Stimulated activated CD4-positive, alpha-beta T cell treated with anti-CD3 and anti-CD28 coated beads, Interleukin-2, amount 100 ng/mL, for 4 hours (primary cell): Measurements from ENCODE around the gene APBA2.

ENCODE experiments used
- DNase-seq: peaks from one replicate; pipeline ENCODE4 v3.0.0-alpha.2; 2020; ENCODE audit warnings: low read depth

The APBA2 gene

DNA sequence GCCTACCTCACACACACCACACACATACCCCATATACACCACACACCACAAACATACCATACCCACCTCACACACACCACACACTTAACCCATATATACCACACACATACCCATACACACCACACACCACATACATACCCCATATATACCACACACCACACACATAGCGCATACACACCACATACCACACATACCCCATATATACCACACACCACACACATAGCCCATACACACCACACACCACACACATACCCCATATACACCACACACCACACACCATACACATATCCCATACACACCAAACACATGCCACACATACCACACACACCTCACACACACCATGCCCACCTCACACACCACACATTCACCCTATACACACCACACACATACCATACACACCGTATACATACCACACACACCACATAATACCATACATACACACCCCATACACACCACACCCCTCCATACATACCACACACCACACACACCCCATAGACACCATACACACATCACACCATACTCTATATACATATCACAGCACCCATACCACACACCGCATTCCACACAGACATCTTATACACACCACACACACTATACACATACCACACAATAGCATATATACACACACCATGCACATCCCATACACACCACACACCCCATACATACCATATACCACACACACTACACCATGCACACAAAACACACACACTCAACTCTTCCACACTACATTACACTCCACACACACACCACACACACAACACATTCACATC lies 29.5 kb downstream of the APBA2 start:
- no peak for DNase-seq

DNA sequence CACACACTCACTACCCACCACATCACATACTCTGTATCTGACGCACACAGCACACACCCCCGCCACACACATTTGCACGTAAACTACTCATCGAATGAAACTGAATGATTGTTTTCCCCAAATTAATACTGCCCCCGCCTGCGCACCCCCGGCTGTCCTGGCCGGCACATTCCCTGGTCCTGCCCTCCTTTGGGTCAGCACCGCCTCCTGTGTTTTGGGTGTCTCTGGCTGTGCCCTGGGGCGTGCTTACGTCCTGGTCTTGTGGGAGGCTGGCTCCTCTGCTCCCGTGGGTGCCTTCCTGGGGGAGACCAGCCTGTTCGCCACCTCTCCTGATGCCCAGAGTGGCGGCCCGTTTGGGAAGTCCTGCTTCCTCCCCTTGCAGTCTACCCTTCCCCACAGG lies 30.2 kb downstream of the APBA2 start:
- no peak for DNase-seq

DNA sequence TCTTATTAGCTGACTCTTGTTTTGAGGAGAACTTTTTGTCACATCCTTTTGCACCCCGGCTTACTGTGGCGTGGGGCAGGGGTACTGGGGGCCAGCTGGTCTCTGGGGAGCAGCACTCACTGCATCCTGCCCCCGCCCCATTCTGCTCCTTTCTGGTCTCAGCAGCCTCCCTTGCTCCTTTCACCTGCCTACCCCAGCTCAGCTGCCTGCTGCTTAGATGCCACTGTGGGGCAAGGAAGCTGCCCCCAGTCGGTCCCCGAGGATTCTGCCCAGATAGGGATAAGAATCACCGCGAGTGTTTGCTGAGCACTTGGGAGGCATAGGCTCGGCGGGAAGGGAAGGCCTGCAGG lies 32.0 kb downstream of the APBA2 start:
- no peak for DNase-seq

DNA sequence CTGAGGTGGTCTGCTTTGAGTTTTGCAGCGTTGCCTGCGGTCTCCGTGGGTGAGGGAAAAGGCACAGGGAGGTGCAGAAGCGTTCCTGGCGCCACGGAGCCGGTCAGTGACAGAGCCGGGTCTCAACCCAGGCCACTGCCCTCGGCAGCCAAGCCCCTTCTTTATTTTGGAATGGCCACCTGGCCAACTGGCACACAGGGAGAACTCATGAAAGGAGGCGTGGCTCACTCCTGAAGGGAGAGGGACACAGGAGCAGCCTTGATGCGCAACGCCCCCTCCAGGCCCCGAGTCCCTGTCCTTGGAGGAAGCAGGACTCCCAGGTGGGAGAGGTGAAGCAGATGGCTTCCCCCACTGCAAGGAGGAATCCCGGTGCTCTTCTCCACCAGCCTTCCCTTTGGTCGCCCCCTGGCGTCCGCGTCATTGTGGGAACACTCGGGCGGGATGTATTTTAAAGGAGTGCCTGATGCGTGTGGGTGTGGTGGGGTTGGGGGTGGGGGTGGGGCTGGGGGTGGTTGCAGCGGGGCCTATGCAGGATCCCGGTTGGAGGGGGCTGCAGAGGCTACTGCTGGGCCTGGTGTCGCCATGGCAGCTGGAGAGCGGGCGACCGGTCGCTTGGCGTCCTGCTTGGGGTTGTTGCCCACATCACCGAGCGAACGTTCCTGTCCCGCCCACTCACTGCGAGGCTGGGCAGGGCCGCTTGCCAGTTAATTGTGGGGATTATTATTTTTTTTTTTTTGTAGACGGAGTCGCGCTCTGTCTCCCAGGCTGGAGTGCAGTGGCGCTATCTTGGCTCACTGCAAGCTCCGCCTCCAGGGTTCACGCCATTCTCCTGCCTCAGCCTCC lies 32.6 kb downstream of the APBA2 start:
- no peak for DNase-seq

DNA sequence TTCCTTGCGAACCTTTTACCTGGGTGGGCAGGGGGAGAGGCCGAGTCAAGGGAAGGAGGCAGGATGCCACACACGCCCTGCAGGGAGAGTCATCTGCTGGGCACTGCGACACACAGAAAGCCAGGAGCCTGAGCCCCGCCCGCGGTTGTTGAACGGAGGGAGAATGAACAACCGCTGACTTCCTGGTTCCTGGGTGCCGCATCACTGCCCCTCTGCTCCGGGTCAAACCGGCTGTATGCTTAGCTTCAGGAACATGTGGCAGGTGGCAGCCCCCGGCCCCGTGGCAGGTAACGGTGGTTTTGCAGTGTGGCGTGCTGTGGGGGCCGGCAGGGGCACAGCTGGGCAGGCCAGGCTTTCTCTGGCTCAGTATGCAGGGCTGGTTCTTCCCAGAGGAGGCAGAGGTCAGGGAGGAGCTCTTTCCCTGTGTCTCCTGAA lies 33.4 kb downstream of the APBA2 start:
- DNase-seq: no peak

DNA sequence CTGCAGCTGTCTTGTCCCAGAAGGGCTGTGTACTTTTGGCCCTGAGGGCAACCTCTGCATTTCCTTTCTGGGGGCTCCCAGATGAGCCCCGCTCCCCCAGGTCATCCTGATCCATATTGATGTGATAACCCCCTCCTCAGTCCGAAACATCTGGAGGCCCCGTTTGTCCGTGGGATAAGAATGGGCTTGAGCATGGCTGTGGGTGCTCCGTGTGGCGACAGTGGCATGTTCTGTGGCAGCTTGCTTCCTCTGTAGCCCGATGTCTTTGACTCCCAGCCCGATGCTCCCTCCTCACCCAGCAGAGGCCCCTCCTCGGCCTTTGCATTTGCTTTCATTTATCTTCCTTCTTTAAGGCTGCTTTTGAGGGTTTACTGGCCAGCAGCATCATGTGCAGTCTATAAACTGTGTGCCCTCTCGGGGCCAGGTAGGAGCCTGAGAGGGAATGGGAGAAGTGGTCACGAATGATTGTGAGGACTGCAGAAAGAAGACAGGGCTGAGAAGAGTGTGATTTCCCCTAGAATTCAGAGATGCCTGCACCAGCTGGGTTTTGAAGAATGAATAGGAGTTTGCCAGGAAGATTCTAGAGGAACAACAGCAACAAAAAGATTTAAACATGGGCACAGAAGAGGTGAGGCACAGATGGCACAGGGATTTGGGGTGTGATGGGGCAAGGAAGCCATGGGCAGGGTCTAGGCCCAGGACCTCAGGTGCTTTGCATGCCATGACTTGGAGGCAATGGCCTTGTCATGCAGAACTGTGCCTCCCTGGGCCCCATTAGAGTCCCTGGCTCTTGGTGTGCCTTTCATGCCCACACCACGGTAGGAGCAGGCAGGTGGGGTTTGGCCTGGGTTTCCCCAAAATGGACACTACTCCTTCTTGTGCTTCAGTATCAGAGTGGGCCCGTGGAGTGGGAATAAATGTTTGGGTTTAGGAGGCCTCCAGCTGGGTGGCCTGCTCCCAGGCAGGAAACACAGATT lies 34.2 kb downstream of the APBA2 start:
- DNase-seq: no peak

DNA sequence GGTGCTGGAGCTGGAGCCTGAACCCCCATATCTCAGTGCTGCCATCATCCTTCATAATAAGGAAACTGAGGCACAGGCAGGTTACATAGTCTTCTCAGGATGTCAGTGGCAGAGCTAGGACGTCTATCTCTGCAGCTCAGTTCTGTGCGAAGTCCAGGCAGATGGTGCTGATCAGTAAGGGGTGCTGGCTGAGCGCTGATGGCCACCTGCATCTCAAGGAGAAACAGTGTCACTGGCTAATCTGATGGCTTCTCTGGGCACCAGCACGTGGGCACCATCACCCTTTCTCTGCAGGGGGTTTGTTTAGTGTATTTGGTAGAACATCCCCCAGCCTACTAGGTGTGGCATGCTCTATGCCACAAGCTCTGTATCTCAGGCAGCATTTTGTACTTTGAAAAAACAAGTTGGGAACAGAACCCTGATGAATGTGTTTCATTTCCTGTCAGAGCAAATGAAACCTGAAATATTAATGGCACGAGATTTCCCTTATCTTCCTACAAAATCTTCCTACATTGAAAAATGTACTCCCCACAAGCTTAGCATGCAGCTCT lies 35.1 kb downstream of the APBA2 start:
- DNase-seq: no peak

DNA sequence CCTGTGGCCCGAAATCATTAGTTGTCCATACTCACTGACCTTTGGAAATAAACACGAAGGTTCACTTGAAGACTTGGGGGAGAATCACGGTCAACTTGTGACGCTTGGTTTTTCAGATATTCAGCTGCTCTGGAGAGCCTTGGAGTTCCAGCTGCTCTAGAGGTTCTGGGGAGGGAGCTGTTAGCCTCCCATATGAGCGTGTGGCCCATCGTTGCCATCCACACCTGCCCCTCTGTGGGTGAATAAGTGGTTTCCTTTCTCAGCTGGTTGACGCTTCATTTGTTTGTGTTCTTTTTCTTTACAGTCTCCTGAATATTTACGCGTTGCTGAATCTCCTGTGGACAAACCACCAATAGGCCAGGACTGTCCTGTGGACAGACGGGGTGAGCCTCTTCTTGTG lies 35.6 kb downstream of the APBA2 start:
- no peak for DNase-seq

DNA sequence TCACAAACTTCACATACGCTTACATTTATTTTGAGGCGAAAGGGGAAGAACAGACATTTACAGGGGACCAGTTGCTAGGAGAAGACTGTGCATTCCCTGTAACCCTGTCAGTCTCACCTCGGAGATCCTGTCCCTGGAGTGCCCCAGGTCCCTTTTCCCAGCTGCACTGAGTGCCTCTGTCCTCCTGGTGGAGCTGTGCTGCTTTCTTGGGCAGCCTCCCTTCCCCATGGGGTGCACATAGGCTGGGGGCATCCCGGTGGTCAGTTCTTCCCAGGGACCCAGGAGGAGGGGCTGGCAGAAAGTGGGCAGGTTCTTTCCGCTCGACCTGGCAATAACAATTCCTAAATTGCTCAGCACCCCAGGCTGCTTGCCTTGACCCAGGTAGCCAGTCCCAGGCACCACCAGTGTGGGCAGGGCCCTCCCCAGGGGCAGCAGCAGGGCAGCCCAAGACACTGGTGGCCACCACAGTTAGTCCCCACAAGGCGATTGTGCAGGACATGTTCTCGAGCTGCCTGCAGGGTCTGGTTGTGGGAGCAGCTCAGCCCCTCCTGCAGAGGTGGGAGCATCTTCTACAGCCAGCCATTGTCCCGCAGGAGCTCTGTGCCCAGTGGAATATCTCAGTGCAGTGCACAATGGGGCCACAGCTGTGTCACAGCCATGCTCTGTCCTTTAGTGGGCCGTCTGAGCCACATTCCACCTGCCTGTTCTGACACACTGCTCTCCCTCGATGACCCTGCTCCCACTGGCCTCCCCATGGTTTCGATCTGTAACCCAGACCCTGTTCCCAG lies 36.3 kb downstream of the APBA2 start:
- no peak for DNase-seq

DNA sequence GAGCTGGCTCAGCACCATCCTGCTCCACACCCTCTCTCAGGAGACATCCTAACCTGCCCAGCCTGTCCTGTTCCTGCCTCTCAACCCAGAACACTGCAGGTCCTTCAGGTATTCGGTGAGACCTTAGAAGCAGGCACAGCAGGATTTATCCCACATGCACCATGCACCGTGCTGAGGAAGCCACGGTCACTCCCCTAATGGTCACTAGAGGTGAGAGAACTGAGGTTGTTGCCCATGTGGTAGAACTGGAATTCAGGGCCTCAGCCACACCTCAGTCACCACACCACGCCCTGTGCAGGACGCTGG lies 36.9 kb downstream of the APBA2 start:
- no peak for DNase-seq

DNA sequence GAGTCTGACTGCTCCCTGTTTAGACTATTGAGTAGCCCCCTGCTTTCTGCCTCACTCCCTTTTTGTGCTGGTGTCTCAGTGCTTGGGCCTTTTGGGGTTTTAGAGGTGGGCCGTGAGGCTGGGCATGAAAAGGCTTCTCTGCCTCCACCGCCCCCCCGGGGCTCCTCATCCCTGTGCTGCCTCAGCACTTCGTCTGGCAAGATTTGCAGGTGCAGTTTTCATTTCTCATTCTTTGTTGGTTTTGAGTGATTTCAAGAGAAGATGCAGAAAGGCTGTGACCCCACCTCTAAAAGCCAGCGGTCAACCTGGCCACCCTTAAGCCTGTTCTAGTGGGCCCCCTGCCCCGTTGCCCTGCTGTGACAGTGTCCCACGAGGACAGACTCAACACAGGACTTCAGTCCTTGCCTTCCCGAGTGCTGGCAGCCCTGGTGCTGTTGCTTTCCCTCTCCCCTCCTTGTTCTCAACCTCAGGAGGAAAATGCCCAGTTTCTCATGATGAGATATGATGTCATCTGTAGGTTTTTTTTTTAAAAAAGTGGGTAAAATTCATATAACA lies 38.0 kb downstream of the APBA2 start:
- DNase-seq: no peak

DNA sequence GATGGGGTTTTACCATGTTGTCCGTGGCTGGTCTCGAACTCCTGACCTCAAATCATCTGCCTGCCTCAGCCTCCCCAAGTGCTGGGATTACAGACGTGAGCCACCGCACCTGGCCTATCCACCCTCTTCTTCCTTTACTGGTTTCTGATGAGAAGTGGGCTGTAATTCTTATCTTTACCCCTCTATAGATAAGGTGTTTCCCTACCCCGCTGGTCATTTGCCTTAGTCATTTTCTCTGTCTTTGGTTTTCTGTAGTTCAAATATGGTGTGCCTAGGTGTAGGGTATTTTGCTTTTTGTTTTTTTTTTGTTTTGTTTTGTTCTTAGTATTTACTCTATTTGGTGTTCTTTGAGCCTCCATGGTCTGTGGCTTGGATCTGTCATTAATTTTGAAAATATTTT lies 41.3 kb downstream of the APBA2 start:
- no peak for DNase-seq

DNA sequence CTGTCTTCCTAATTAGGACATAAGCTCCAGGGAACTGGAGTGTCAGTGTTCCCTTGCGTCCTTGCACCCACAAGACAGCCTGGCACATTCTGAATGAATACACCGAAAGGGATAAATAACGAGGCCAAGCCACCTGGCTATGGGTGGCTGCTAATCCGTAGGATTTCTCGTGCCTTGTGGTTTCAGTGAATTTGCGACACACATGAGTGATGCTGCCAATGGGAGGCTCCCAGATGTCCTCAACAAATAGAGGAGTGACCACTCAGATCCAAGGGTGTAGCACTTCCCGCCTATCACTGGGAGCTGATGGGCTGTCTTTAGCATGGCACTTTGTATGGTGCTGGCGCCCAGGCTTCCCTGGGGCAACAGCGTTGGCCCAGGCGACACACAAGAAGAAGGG lies 43.4 kb downstream of the APBA2 start:
- no peak for DNase-seq

DNA sequence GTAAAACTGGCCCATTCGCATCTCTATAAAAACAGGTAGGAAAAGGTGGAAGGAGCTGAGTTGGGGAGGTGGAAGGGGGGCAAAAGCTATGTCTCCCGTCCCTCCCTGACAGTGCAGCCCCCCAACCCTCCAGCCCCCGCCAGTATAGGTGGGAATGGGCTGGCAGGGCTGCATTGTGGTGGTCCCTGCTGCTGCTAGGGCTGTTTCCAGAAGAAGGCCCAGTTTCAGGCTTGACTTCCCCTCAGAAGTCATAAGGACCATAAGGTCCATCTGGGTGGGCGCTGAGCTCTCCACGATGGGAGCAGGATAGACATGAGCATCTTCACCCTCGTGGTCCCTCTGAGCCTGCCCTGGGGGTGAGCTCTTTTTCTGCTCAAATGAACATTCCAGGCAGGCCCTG lies 44.2 kb downstream of the APBA2 start:
- no peak for DNase-seq

DNA sequence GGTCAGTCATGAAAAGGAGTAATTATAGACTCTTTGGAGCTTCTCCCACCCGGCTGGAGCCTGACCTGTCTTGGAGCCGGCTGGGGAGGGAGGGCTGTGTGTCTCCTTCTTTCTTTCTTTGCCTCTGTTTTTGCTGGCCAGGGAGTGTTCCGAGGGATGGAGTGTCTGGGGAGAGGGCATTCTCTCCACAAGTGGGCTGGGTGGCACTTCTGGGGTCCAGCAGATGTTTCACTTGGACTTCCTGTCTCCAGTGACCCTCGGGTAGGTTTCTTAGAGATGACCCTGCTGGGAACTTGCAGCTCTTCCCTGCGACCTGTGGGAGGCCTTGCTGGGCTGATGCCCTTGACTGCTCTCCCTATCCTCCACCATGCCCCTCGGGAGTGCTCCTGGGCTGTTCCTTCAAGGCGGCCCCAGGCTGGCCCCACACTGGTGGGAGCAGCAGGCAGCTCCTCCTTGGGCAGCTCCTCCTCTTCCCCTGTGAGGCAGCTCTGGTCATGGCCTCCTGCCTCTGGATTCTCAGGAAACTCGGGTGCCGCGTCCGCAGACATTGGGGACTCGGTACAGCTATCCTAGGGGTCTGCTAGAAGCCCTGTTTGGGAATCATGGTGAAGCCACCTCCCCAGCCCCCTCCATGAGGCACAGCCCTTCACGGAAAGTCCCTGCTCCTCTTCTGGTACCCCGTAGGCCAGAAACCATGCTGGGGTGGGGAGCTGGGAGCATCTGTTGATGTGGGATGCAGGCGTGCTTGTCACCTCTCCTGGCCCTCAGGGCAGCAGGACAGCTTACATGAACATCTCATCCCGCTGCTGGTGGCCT lies 44.9 kb downstream of the APBA2 start:
- no peak for DNase-seq

DNA sequence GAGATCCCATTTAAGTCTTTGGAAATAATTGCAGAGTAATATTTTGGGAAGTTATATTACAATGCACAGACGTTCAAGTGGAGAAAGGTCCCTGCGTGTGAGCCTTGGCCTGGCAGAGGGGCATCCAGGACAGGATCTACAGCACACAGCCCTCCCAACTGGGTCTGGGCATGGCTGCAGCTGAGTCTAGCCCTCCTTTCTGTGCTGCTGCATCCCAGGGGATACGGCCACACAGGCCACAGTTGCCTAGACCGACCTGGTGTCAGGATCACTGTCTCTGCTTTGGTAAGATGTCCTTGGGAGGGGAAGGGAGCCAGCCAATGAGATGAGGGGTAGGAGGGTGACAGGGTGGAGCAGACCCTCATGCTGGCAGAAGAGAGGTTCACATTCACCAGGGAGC lies 46.1 kb downstream of the APBA2 start:
- DNase-seq: no peak

DNA sequence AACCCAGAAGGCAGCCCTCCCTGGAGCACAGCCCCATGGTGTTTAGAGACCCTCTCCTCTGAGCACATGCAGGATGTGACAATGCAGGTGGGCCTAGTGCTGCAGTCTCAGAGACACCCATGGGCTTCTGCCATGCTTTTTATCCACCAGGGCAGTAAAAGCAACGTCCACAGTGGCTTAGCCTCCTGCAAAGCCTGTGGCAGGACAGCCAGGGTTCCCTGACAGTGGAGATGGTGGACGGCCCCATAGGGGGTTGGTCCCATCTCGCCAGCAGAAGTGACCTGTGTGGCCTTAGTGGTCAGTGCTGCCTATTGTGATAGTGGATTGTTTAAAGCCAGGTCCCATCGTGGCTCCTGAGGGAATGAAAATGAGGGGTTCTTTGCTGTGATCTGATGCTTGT lies 46.6 kb downstream of the APBA2 start:
- no peak for DNase-seq

DNA sequence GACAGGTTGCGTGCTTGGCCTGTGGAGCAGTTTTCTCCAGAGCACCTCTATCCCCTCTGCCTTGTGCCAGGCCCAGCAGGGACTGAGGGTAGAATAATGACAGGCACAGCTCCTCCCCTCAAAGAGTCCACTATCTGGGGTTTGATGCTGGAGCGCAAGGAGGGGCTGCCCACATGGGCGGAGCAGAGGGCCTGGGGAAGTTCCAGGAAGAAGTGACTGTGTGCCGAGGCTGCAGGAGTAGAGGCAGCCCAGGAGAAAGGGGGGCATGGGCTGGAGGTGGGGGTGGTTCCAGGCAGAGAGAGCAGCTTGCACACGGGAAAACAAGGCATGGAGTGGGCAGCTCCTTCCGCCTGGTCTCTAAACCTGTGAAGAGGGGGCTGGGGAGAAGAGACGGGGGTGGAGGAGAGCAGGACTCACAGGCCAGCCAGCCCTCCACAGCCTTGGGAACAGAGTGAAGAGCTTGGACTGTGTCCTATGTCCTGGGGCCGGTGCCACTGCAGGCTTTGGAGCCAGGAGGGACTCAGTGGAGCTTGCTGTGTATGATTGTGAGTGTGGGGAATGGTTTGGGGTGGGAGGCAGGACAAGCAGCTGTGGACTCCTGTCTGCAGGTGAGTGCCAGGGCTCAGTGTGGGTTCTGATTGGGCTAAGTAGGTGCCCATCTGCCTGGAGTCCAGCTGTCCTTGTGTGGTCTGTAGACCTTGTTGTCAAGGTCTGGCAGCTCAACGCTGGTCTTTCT lies 48.1 kb downstream of the APBA2 start:
- no peak for DNase-seq

DNA sequence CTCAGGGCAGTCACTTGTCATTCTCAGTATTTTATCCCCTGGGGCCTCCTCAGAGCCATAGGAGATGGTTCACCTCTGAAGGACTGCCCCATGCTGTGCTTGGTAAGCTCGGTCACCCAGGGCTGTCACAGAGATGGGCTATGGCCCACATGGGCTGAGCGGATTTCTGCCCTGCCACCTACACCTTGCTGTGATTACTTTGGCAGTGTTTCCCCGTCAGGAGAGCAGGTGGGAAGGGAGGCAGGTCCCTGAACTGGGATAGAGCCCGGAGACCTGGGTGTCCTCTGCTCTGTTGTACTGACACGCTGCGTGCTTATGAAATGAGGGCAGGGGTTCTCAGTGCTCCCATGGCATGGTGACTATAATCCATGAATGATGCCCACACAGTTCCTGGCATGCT lies 48.9 kb downstream of the APBA2 start:
- DNase-seq: no peak

DNA sequence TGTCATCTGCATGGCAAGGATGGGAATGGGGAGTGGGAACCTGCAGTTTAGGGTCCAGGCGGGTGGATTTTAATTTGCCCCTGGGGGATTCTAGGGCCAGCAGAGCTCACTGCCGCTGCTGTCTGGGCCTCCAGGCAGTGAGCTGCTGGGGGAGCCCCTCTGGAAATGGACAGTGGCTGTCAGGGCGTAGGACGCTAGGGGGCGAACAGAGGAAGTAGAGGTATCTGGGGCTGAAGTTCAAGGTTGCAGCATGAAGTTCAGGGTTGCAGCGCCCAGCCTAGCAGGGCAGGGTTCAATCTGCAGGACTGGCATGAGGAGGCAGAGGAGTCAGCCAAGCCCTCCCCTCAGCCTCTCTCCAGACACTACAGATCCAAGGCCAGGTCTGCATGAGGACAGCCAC lies 49.5 kb downstream of the APBA2 start:
- no peak for DNase-seq
